BLaER1 treated with 17β-estradiol and CSF1 and Interleukin-3, amounts not matched to agents 10 nM and 100 nM (cell line): ENCODE results near the gene SLC39A6.
A peak's percentile ranks its signal among the peaks of the same experiment; 100 is the strongest.
"Not testable (repeated sequence)": the region's sequence is repeated elsewhere in the genome, so short reads cannot be mapped to it uniquely, and the experiment has no call there.

ENCODE experiments used
- H3K27ac ChIP-seq, 11 experiments: shearing (Covaris generic); formaldehyde crosslinking; 2 replicates each; pipeline ENCODE4 v1.8.1; 2022
- H3K27me3 ChIP-seq, 11 experiments: shearing (Covaris generic); formaldehyde crosslinking; 2 replicates each; pipeline ENCODE4 v1.8.1; 2022
- H3K36me3 ChIP-seq, 11 experiments: shearing (Covaris generic); formaldehyde crosslinking; 2 replicates each; pipeline ENCODE4 v1.8.1; 2022
- H3K4me1 ChIP-seq, 10 experiments: shearing (Covaris generic); formaldehyde crosslinking; 2 replicates each; pipeline ENCODE4 v1.8.1; 2022
- H3K4me2 ChIP-seq, 11 experiments: shearing (Covaris generic); formaldehyde crosslinking; 2 replicates each; pipeline ENCODE4 v1.8.1; 2022
- H3K4me3 ChIP-seq, 10 experiments: shearing (Covaris generic); formaldehyde crosslinking; 2 replicates each; pipeline ENCODE4 v1.8.1; 2022
- H3K9ac ChIP-seq, 11 experiments: shearing (Covaris generic); formaldehyde crosslinking; 2 replicates each; pipeline ENCODE4 v1.8.1; 2022
- H3K9me3 ChIP-seq, 11 experiments: shearing (Covaris generic); formaldehyde crosslinking; replicated peaks in 1 of 11; 2 replicates each; pipeline ENCODE4 v1.8.1; 2022
- H4K20me1 ChIP-seq, 11 experiments: shearing (Covaris generic); formaldehyde crosslinking; 2 replicates each; pipeline ENCODE4 v1.8.1; 2022
- Cebpa-rat ChIP-seq, 11 experiments: shearing (Covaris generic); IDR thresholded peaks; 2 replicates each; pipeline ENCODE4 v1.8.1; 2022

The SLC39A6 gene, protein sequence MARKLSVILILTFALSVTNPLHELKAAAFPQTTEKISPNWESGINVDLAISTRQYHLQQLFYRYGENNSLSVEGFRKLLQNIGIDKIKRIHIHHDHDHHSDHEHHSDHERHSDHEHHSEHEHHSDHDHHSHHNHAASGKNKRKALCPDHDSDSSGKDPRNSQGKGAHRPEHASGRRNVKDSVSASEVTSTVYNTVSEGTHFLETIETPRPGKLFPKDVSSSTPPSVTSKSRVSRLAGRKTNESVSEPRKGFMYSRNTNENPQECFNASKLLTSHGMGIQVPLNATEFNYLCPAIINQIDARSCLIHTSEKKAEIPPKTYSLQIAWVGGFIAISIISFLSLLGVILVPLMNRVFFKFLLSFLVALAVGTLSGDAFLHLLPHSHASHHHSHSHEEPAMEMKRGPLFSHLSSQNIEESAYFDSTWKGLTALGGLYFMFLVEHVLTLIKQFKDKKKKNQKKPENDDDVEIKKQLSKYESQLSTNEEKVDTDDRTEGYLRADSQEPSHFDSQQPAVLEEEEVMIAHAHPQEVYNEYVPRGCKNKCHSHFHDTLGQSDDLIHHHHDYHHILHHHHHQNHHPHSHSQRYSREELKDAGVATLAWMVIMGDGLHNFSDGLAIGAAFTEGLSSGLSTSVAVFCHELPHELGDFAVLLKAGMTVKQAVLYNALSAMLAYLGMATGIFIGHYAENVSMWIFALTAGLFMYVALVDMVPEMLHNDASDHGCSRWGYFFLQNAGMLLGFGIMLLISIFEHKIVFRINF

DNA sequence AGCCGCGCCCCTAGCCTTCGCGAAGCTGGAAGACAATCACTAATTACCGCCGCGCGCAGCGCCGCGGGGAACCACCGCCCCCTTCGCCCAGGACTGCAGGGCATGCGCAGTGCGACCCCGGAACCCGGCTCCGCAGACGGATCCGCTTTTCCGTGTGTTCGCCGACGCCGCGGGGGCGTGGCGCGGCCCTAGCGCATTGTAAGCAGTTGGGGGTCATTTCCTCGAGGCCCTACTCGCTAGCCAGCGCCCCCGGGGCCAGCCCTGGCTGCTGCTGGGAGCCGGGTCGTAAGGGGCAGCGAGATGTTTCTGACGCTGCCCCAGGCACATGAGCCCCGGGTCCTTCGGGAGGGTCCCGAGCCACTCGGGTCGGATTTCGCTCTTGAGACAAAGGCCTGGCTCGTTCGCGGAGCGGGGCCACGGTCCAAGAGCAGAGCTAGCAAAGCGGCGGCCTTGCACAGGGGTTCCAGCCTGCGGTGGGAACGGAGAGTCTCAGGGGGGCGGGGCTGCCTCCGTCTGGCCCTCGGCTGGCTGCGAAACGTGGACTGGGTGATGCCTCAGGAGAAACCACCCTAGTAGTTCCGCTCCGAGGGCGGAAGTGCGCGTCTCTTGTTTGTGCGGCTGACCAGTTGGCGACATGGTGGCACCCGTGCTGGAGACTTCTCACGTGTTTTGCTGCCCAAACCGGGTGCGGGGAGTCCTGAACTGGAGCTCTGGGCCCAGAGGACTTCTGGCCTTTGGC is at the start of gene SLC39A6, which contains the start of gene ELP2:
Gene SLC39A6 (minus strand): TSS at position 41 of the 739 bp plus-strand sequence. CDS start 2,333 bp downstream, outside the sequence.
Gene ELP2 (plus strand): TSS at position 600 of the 739 bp plus-strand sequence. CDS start 35 bp downstream, at position 635.
- Histone ChIP-seq H3K36me3 (peaks cover 26 to 62% (median 43%) of the 10 kb centered on the region in 11 experiments), H3K9me3 (no peaks in the 10 kb centered on the region), H3K27ac (peak within 1 kb of the TSS; percentile 96 to 100 (median 99)), H3K27me3 (no peaks in the 10 kb centered on the region), H3K9ac (peak within 1 kb of the TSS; percentile 94 to 100 (median 98)), H3K4me1 (peaks cover 32 to 41% (median 36%) of the 10 kb centered on the region in 10 experiments), H3K4me3 (peak within 1 kb of the TSS; percentile 80 to 100 (median 96)), H3K4me2 (peak within 1 kb of the TSS; percentile 73 to 94 (median 90)), H4K20me1 (peaks cover 14 to 82% (median 40%) of the 10 kb centered on the region in 11 experiments; a peak in 20 of 22 replicates)
- TF ChIP-seq Cebpa-rat (IDR thresholded peaks at IDR 0.05) = no peak

DNA sequence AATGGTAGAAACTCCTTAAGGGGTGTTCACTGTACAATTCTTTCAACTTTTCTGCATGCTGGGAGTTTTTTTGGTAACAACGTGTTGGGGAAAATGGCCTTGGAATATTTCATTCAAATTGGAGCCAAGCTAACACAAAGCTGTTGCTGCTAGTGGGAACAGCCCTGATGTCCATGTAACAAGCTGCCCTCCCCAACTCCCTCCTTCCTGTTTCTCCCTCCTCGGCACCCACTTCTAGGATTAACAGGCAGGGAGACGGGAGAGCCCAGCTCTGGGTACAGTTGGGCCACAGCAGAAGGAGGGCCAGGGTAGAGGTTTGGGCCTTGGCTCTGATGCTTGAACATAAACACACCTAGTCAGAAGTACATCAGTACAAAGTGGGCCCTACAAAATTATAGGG is 48.8 kb upstream of the SLC39A6 start:
- Histone ChIP-seq H3K4me3 (no peak overlapping the region), H3K4me2 (no peak overlapping the region), H3K4me1 (peaks cover 0 to 17% (median 4%) of the 10 kb centered on the region in 10 experiments; a peak in 9 of 20 replicates), H3K27me3 (no peaks in the 10 kb centered on the region), H3K9ac (no peak overlapping the region), H3K27ac (no peak overlapping the region), H4K20me1 (peaks cover 0 to 15% (median 0%) of the 10 kb centered on the region in 11 experiments; a peak in 5 of 22 replicates), H3K9me3 (no peaks in the 10 kb centered on the region), H3K36me3 (peaks cover 42 to 57% (median 53%) of the 10 kb centered on the region in 11 experiments)
- TF ChIP-seq Cebpa-rat (IDR thresholded peaks at IDR 0.05) = no peak

DNA sequence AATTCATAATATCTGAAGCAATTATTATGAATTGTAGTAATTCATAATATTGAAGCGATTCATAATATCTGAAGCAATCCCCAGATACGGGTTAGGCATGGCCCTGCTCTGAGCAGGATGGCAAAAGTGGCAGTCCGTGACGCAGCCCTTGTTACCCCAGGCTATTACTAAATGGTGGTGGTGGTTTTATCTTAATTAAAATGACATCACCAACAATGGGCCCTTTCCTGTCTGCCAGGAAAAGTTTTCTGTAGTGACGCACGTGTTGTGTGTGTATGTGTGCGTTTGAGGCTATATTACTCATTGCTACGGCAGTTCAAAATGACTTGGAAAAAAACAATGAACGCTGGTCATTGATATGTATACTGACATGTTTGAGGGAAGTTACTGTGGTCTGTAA is 47.6 kb upstream of the SLC39A6 start:
- no peak overlapping the region for H3K9ac ChIP-seq
- peaks cover 0 to 18% (median 4%) of the 10 kb centered on the region in 11 experiments; a peak in 6 of 22 replicates for H4K20me1 ChIP-seq
- H3K9me3 ChIP-seq = no peaks in the 10 kb centered on the region
- H3K36me3 ChIP-seq = peaks cover 54 to 69% (median 65%) of the 10 kb centered on the region in 11 experiments
- no peak overlapping the region for H3K27ac ChIP-seq
- TF ChIP-seq Cebpa-rat (IDR thresholded peaks at IDR 0.05) = no peak
- no peak overlapping the region for H3K4me3 ChIP-seq
- H3K27me3 ChIP-seq = no peaks in the 10 kb centered on the region
- peaks cover 0 to 17% (median 4%) of the 10 kb centered on the region in 10 experiments; a peak in 9 of 20 replicates for H3K4me1 ChIP-seq
- no peak overlapping the region for H3K4me2 ChIP-seq

DNA sequence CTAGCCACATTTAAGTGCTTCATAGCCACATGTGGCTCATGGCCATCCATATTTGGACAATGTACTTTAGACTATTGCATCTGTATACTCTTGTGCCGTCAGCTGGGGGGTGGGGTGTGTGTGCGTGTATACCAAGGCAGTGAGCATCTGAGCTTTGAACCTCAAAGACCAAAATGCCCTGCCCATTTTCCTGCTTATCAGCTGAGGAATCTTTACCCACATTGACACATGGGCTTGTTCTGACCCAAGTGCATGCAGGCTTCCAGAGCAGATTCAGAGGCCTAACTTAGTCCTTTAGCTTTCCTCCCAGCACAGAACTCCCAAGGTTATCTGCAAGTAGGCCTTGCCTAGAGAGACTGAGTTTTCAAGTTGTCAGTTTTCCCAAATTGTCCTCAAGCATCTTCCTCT is 47.0 kb upstream of the SLC39A6 start:
- H3K27ac ChIP-seq = no peak overlapping the region
- H3K9ac ChIP-seq = no peak overlapping the region
- peaks cover 0 to 21% (median 6%) of the 10 kb centered on the region in 11 experiments; a peak in 6 of 22 replicates for H4K20me1 ChIP-seq
- no peak for TF ChIP-seq Cebpa-rat (IDR thresholded peaks at IDR 0.05)
- H3K4me1 ChIP-seq = peaks cover 0 to 17% (median 4%) of the 10 kb centered on the region in 10 experiments; a peak in 9 of 20 replicates
- no peaks in the 10 kb centered on the region for H3K9me3 ChIP-seq
- no peaks in the 10 kb centered on the region for H3K27me3 ChIP-seq
- no peak overlapping the region for H3K4me3 ChIP-seq
- no peak overlapping the region for H3K4me2 ChIP-seq
- H3K36me3 ChIP-seq = peaks cover 60 to 74% (median 71%) of the 10 kb centered on the region in 11 experiments

DNA sequence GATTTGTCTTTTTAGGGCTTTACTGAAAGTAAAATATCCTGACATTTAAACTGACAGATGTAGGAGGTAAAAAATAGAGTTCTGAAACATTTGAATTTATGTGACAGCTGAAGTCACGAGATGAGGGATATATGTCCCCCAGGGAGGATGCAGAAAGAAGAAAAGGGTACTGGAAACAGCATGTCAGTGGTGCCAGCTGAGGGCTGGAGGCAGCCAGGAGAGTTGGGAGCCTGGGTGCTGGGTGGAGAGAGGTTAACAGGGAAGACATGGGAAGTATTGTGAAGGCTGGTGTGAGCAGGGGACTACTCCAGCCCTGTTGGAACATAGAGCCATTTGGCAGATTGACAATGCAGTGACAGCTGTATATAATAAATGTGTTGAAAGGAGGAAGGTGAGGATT is 46.3 kb upstream of the SLC39A6 start:
- no peak overlapping the region for H3K4me2 ChIP-seq

DNA sequence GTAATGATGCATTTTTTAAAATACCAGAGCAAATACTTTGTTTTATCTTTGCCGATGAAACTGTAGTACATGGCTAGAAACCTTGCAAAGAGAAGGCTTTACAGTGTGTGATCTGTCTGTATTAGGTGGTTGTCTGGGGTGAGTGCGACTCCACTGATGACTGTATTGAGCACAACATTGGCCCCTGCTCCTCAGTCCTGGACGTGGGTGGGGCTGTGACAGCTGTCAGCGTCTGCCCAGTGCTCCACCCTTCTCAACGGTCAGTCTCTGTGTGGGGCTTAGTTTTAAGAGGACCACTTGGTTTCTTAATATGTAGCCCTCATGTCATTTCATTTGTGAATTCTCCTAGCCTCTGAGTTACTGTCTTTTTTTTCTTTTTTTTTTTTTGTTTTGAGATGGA is 40.8 kb upstream of the SLC39A6 start:
- Histone ChIP-seq H3K9ac (no peak overlapping the region), H3K4me3 (no peak overlapping the region), H3K4me1 (no peaks in the 10 kb centered on the region), H3K36me3 (peaks cover 95 to 100% (median 99%) of the 10 kb centered on the region in 11 experiments), H3K27me3 (no peaks in the 10 kb centered on the region), H4K20me1 (peaks cover 0 to 18% (median 0%) of the 10 kb centered on the region in 11 experiments; a peak in 4 of 22 replicates), H3K9me3 (peaks cover 0 to 6% (median 0%) of the 10 kb centered on the region in 11 experiments; a peak in 6 of 22 replicates), H3K4me2 (no peak overlapping the region), H3K27ac (no peak overlapping the region)
- no peak for TF ChIP-seq Cebpa-rat (IDR thresholded peaks at IDR 0.05)

More for the DNA sequence above, 46.3 kb upstream of the SLC39A6 start:
- H3K9ac ChIP-seq = no peak overlapping the region
- peaks cover 0 to 21% (median 6%) of the 10 kb centered on the region in 11 experiments; a peak in 6 of 22 replicates for H4K20me1 ChIP-seq
- no peaks in the 10 kb centered on the region for H3K27me3 ChIP-seq
- no peak for TF ChIP-seq Cebpa-rat (IDR thresholded peaks at IDR 0.05)
- H3K4me3 ChIP-seq = no peak overlapping the region
- peaks cover 67 to 81% (median 78%) of the 10 kb centered on the region in 11 experiments for H3K36me3 ChIP-seq
- H3K27ac ChIP-seq = no peak overlapping the region
- H3K4me1 ChIP-seq = peaks cover 0 to 17% (median 4%) of the 10 kb centered on the region in 10 experiments; a peak in 9 of 20 replicates
- H3K9me3 ChIP-seq = no peaks in the 10 kb centered on the region

DNA sequence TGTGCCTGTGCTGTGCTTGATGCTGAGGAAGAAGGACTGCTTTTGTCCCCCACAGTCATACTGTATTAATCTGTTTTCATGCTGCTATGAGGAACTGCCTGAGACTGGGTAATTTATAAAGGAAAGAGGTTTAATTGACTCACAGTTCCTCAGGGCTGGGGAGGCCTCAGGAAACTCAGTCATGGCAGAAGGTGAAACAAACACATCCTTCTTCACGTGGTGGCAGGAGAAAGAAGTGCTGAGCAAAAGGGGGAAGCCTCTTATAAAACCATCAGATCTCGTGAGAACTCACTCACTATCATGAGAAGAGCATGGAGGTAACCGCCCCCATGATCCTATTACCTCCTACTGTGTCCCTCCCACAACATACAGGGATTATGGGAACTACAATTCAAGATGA is 39.2 kb upstream of the SLC39A6 start:
- not testable (repeated sequence) for H3K4me3 ChIP-seq, H3K9ac ChIP-seq, H3K4me2 ChIP-seq, H3K27me3 ChIP-seq, H3K9me3 ChIP-seq, H3K27ac ChIP-seq, H3K4me1 ChIP-seq
- Histone ChIP-seq H3K36me3 (peaks cover 97 to 100% (median 100%) of the 10 kb centered on the region in 11 experiments), H4K20me1 (peaks cover 0 to 13% (median 1%) of the 10 kb centered on the region in 11 experiments; a peak in 4 of 22 replicates)

DNA sequence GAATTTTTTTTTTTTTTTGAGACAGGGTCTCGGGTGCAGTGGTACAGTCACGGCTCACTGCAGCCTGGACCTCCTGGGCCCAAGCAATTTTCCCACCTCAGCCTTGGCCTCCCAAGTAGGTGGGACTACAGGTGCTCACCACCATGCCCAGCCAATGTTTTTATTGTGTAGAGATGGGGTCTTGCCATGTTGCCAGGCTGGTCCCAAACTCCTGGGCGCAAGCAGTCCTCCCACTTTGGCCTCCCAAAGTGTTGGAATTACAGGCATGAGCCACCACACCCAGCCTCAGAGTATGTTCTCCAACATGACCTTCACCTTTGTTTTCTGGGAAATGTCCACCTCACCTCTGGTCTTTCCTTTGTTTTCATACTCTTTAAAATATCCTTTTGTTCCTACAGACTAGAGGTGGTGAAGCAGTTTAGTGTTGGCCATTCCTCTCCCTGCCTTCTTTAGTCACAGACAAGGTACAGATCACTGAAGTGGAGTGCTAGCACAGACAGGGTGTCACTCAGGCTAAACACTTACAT is 38.6 kb upstream of the SLC39A6 start:
- no peak for TF ChIP-seq Cebpa-rat (IDR thresholded peaks at IDR 0.05)
- H3K4me2 ChIP-seq = no peak overlapping the region
- H3K36me3 ChIP-seq = peaks cover 97 to 100% (median 100%) of the 10 kb centered on the region in 11 experiments

More for the DNA sequence above, 38.6 kb upstream of the SLC39A6 start:
- no peak overlapping the region for H3K4me3 ChIP-seq
- no peaks in the 10 kb centered on the region for H3K4me1 ChIP-seq
- no peak overlapping the region for H3K27ac ChIP-seq
- H4K20me1 ChIP-seq = peaks cover 0 to 15% (median 0%) of the 10 kb centered on the region in 11 experiments; a peak in 5 of 22 replicates
- peaks cover 0 to 6% (median 0%) of the 10 kb centered on the region in 11 experiments; a peak in 6 of 22 replicates for H3K9me3 ChIP-seq
- no peak overlapping the region for H3K9ac ChIP-seq
- no peaks in the 10 kb centered on the region for H3K27me3 ChIP-seq
